HepG2 (cell line): ENCODE data around the gene SORD. TPM values are rescaled to one million over a fixed set of nuclear protein-coding genes. Genes with fewer than 3 reads are reported as not detected.

ENCODE experiments used
- ELF3 ChIP-seq: IDR thresholded peaks from 2 replicates; pipeline ENCODE4 v1.6.1; 2016; ENCODE audit warnings: missing genetic modification reagents, missing compliant biosample characterization
- KDM5A ChIP-seq: fragments of 200-600 bp; sonication (generic); IDR thresholded peaks from 2 replicates; pipeline ENCODE4 v1.7.0; 2018; ENCODE audit warnings: antibody characterized with exemption, mild to moderate bottlenecking, low read length, borderline replicate concordance
- SKI ChIP-seq: fragments of 450-650 bp; IDR thresholded peaks from one replicate; pipeline ENCODE4 v1.6.1; 2018; ENCODE audit warnings: mild to moderate bottlenecking; ENCODE audit not compliant: partially characterized antibody
- SKIL ChIP-seq: sonication (generic); formaldehyde crosslinking; IDR thresholded peaks from 2 replicates; pipeline ENCODE4 v1.8.0; 2022; ENCODE audit warnings: missing genetic modification reagents, mild to moderate bottlenecking, moderate library complexity, borderline replicate concordance
- ZFP36L1 ChIP-seq: sonication (generic); formaldehyde crosslinking; IDR thresholded peaks from 2 replicates; pipeline ENCODE4 v1.8.0; 2022; ENCODE audit warnings: mild to moderate bottlenecking, missing genetic modification reagents, moderate library complexity
- ZHX2 ChIP-seq, 2 experiments: sonication (generic) in 1 of 2; formaldehyde crosslinking in 1 of 2; IDR thresholded peaks; 2 replicates each; pipeline versions ENCODE4 v1.6.1 to v1.9.0; 2014 to 2022; ENCODE audit warnings: antibody characterized with exemption in 1 of 2, borderline replicate concordance in 1 of 2, inconsistent platforms in 1 of 2, low read depth in 1 of 2, missing genetic modification reagents in 1 of 2
- ZNF337 ChIP-seq: sonication (generic); formaldehyde crosslinking; IDR thresholded peaks from 2 replicates; pipeline ENCODE4 v1.5.1; 2020; ENCODE audit warnings: missing genetic modification reagents, low read depth, mild to moderate bottlenecking, borderline replicate concordance
- ZNF552 ChIP-seq: sonication (generic); formaldehyde crosslinking; IDR thresholded peaks from 2 replicates; pipeline ENCODE4 v1.9.0; 2022; ENCODE audit warnings: missing genetic modification reagents, mild to moderate bottlenecking, borderline replicate concordance
- ZNF615 ChIP-seq: sonication (generic); formaldehyde crosslinking; IDR thresholded peaks from 2 replicates; pipeline ENCODE4 v1.5.0; 2020; ENCODE audit warnings: mild to moderate bottlenecking, missing genetic modification reagents, borderline replicate concordance
- ZNF660 ChIP-seq: sonication (generic); formaldehyde crosslinking; IDR thresholded peaks from 2 replicates; pipeline ENCODE4 v1.5.1; 2020; ENCODE audit warnings: mild to moderate bottlenecking, low read depth, missing genetic modification reagents, borderline replicate concordance
- ZNF674 ChIP-seq: sonication (generic); formaldehyde crosslinking; IDR thresholded peaks from 2 replicates; pipeline ENCODE4 v1.5.0; 2020; ENCODE audit warnings: low read depth, mild to moderate bottlenecking, missing genetic modification reagents
- ZNF678 ChIP-seq: sonication (generic); formaldehyde crosslinking; IDR thresholded peaks from 2 replicates; pipeline ENCODE4 v1.4.0; 2020; ENCODE audit warnings: mild to moderate bottlenecking, missing genetic modification reagents
- ZNF747 ChIP-seq: sonication (generic); formaldehyde crosslinking; IDR thresholded peaks from 2 replicates; pipeline ENCODE4 v1.8.1; 2023; ENCODE audit warnings: missing genetic modification reagents, mild to moderate bottlenecking, borderline replicate concordance
- polyA plus RNA-seq, 8 experiments: library from polyadenylated mRNA; depleted of rRNA in 3 of 8; stranded (reverse) in 7 of 8; unstranded in 1 of 8; fragments of >200 nt; fragmentation: Illumina TruSeq in 4 of 8; extraction: Trizol in 4 of 8; gene quantifications; 2 replicates each; pipeline versions ENCODE4 v1.2.1 to v1.2.3, GENCODE V29; 2011 to 2016; ENCODE audit warnings: low read depth in 4 of 8, missing spikeins in 1 of 8, mixed read lengths in 1 of 8; ENCODE audit not compliant: insufficient read depth in 1 of 8
- total RNA-seq, 5 experiments: library from RNA; depleted of rRNA; stranded (reverse); fragments of >200 nt; fragmentation: Illumina TruSeq; extraction: Trizol; gene quantifications; 2 replicates each; pipeline ENCODE4 v1.2.3, GENCODE V29; 2016; ENCODE audit warnings: low read depth in 1 of 5
- TF ChIP-seq, protein P1 (sequence below): sonication (generic); formaldehyde crosslinking; IDR thresholded peaks from 2 replicates; pipeline ENCODE4 v1.4.0; 2020; ENCODE audit warnings: mild to moderate bottlenecking, missing genetic modification reagents
- TF ChIP-seq, protein P2 (sequence below): sonication (generic); formaldehyde crosslinking; IDR thresholded peaks from 2 replicates; pipeline ENCODE4 v1.4.0; 2020; ENCODE audit warnings: mild to moderate bottlenecking, missing genetic modification reagents

The SORD gene
- total and polyA plus RNA-seq, 2 of the 13 experiments (the other 11 are each of a cell fraction or from before 2014, with no cell fraction given), result 59.1 to 95.3 TPM

DNA sequence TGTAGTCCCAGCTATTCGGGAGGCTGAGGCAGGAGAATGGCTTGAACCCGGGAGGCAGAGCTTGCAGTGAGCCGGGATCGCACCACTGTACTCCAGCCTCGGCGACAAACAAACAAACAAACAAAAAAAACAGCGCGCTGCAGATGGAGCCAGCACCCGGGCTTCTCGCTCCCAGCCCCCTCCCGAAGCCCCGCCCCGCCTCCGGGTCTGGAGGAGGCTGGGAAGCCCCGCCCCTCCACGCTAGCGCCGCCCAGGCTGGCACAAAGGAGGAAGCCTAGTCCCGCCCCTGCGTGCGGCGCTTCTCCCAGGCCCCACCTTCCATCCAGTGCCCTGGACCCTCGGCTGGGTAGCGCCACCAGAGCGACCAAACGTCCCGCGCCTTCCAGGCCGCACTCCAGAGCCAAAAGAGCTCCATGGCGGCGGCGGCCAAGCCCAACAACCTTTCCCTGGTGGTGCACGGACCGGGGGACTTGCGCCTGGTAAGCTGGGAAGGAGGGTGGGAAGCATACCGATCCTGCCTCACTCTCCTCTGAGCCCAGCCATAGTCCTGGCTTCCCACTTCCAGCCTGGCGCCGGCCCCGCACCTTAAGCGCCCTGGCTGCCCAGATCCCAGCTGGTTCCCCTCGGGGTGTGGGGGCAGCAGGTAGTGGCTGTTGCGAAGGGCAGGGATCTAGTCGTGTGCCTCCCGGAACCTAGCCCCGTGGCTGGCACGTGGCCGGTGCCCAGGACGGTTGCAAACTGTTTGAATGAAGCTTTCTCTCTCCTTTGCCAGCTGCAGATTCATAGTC lies at the start of gene SORD (continued):
- TF ChIP-seq ZNF552 (CRISPR knock-in tag) (peak; percentile 71; the same call in 1 of the 2 replicates), SKI (no peak), ELF3 (peak; percentile 67), ZHX2 (IDR thresholded peaks at IDR 0.05; ENCODE audit: low read depth) (no peak), ZHX2 (CRISPR knock-in tag; IDR thresholded peaks at IDR 0.05; ENCODE audit: borderline replicate concordance) (no peak), ZNF674 (CRISPR knock-in tag) (no peak), ZNF678 (no peak), ZFP36L1 (CRISPR knock-in tag) (no peak), KDM5A (no peak), ZNF337 (CRISPR knock-in tag) (no peak), ZNF660 (CRISPR knock-in tag) (no peak), ZNF747 (no peak; the same call in none of the 2 replicates), SKIL (CRISPR knock-in tag) (no peak), ZNF615 (no peak)
- TF ChIP-seq, protein P1, sequence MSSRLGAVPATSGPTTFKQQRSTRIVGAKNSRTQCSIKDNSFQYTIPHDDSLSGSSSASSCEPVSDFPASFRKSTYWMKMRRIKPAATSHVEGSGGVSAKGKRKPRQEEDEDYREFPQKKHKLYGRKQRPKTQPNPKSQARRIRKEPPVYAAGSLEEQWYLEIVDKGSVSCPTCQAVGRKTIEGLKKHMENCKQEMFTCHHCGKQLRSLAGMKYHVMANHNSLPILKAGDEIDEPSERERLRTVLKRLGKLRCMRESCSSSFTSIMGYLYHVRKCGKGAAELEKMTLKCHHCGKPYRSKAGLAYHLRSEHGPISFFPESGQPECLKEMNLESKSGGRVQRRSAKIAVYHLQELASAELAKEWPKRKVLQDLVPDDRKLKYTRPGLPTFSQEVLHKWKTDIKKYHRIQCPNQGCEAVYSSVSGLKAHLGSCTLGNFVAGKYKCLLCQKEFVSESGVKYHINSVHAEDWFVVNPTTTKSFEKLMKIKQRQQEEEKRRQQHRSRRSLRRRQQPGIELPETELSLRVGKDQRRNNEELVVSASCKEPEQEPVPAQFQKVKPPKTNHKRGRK (CRISPR knock-in tag), result 0 out of 2 replicates have a peak, but pooled peaks have one; percentile 20
- TF ChIP-seq, protein P2, sequence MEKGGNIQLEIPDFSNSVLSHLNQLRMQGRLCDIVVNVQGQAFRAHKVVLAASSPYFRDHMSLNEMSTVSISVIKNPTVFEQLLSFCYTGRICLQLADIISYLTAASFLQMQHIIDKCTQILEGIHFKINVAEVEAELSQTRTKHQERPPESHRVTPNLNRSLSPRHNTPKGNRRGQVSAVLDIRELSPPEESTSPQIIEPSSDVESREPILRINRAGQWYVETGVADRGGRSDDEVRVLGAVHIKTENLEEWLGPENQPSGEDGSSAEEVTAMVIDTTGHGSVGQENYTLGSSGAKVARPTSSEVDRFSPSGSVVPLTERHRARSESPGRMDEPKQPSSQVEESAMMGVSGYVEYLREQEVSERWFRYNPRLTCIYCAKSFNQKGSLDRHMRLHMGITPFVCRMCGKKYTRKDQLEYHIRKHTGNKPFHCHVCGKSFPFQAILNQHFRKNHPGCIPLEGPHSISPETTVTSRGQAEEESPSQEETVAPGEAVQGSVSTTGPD (CRISPR knock-in tag), result no peak
